Omental fat pad (tissue), 4 donors: ENCODE data around the gene SNTB2. TPM values are rescaled to one million over a fixed set of nuclear protein-coding genes. Genes with fewer than 3 reads are reported as not detected.
"Not testable (repeated sequence)": the region's sequence is repeated elsewhere in the genome, so short reads cannot be mapped to it uniquely, and the experiment has no call there.

Experiments
- ATAC-seq: fragments of 150-250 bp; one replicate; pipeline ENCODE4 v1.9.1; 2016; ENCODE audit warnings: mild to moderate bottlenecking, moderate library complexity; ENCODE audit not compliant: low FRiP score
- DNase-seq: peaks from one replicate; pipeline ENCODE4 v3.0.0-alpha.2; 2019; ENCODE audit warnings: low spot score
- CTCF ChIP-seq, 3 donors: fragments of 450-650 bp; IDR thresholded peaks; one replicate each; pipeline ENCODE4 v1.5.1; 2016 to 2017; ENCODE audit warnings: antibody characterized with exemption in 3 of 3, mild to moderate bottlenecking in 3 of 3, moderate library complexity in 2 of 3
- total RNA-seq, 4 donors: library from RNA; depleted of rRNA; stranded (reverse); fragments of >200 nt; gene quantifications; one replicate each; pipeline ENCODE4 v1.1.0, GENCODE V29; 2016

Gene SNTB2
- total RNA-seq, 4 donors from 2014 or later = 49.7 to 80.9 (median 59.3) TPM

- ATAC-seq = peak; percentile 94
- no peak for DNase-seq
- no peak for TF ChIP-seq CTCF (IDR thresholded peaks at IDR 0.05)
Measured at GRCh38 chr16:69276148-69277115, 89.5 kb downstream of the SNTB2 start.

- no peak for TF ChIP-seq CTCF (IDR thresholded peaks at IDR 0.05)
- no peak for DNase-seq
- no peak for ATAC-seq
Measured at GRCh38 chr16:69277413-69277812, 90.4 kb downstream of the SNTB2 start.

GRCh38 chr16:69283851-69284250, 96.9 kb downstream of the SNTB2 start:
- DNase-seq = no peak
- no peak for ATAC-seq
- no peak for TF ChIP-seq CTCF (IDR thresholded peaks at IDR 0.05)

- ATAC-seq (no peak), DNase-seq (no peak)
- no peak for TF ChIP-seq CTCF (IDR thresholded peaks at IDR 0.05)
Measured at GRCh38 chr16:69285240-69285639, 98.3 kb downstream of the SNTB2 start.

GRCh38 chr16:69286941-69287713, 100.2 kb downstream of the SNTB2 start:
- DNase-seq = peak; percentile 28
- TF ChIP-seq CTCF (IDR thresholded peaks at IDR 0.05) = no peak
- ATAC-seq = no peak

- not testable (repeated sequence) for DNase-seq, ATAC-seq
Measured at GRCh38 chr16:69291657-69292056, 104.7 kb downstream of the SNTB2 start.

- TF ChIP-seq CTCF (IDR thresholded peaks at IDR 0.05) = no peak
- DNase-seq = no peak
- ATAC-seq = no peak
Measured at GRCh38 chr16:69293401-69293800, 106.4 kb downstream of the SNTB2 start.
